ENCODE measurements around the gene DIDO1. TPM values are rescaled to one million over a fixed set of nuclear protein-coding genes. Genes with fewer than 3 reads are reported as not detected.

The DIDO1 gene
- total RNA-seq, 1 experiment from 2014 or later, result 42.9 TPM

DNA sequence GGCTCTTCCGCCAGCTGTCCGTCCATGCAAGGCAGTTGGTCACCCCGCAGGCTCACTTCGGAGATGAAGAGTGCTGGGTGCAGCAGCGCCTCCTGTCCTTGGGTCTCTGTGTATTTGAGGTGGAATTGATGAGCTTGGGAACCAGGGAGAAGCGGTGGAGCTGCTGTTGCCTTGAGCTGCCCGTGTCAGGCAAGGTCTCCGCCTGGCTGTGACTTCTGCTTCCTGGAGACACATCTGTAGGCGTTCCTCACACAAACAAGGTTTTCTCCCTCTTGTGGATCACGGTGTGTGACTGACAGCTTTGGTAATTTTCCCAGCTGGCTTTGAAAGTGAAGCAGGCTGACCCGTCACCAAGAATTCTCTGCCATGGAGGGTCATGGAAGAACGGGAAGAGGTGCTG, 23.7 kb upstream of the DIDO1 start:
- Histone ChIP-seq H3K27ac (no peak overlapping the region), H3K4me3 (no peak overlapping the region), H3K36me3 (peaks cover 52% of the 10 kb centered on the region), H3K27me3 (replicated peaks) (no peaks in the 10 kb centered on the region), H3K4me1 (replicated peaks) (peaks cover 12% of the 10 kb centered on the region), H3K9me3 (replicated peaks) (peaks cover 4% of the 10 kb centered on the region; the same call in 1 of the 2 replicates)
- DNase-seq (ENCODE audit: low read depth in 1 of 2, low spot score in 2 of 2), result no peak

GRCh38 chr20:62949153-62949821, 23.0 kb upstream of the DIDO1 start:
- Histone ChIP-seq H3K9me3 (replicated peaks) (peaks cover 4% of the 10 kb centered on the region; the same call in 1 of the 2 replicates), H3K27me3 (replicated peaks) (no peaks in the 10 kb centered on the region), H3K4me3 (no peak overlapping the region), H3K4me1 (replicated peaks) (peaks cover 9% of the 10 kb centered on the region), H3K27ac (no peak overlapping the region), H3K36me3 (peaks cover 59% of the 10 kb centered on the region)
- DNase-seq (ENCODE audit: low read depth in 1 of 2, low spot score in 2 of 2), result no peak

DNA sequence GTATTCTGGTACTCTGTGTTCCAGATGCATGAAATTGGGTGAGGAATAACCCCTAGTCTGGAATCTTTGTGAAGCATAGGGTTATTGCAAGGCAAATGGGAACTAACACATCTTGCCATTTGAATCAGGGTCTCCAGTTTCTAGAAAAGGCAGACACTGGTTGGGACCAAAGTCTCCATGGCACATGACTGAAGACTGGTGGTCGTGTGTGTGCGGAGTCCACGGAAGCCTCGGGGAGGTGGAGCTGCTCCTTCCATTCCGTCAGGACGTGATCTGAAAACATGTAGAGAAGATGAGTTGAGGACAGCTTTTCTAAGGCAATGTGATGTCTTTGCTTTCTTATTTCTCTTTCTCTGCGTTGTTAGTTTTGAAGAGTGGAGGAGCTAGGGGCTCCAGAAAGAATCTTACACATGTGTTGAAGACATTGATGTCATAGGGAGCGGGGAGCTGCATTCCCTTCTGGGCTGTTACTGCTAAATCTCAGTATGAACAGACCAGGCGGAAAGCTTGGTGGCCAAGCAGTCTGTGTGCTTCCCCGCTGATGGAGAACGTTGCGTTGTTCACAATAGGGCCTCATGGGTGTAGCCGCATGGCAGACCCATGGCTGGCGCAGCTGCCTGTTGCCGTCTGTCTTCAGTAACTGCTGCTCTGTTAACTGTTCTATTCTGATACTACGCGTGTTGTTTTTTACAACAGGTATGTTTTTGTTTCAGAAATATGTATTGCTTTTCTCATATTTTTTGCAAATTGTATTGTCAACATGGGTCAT, 21.4 kb upstream of the DIDO1 start:
- H3K4me1 ChIP-seq (replicated peaks), result no peaks in the 10 kb centered on the region
- peaks cover 74% of the 10 kb centered on the region for H3K36me3 ChIP-seq
- DNase-seq (ENCODE audit: low read depth in 1 of 2, low spot score in 2 of 2), result no peak
- H3K9me3 ChIP-seq (replicated peaks), result peaks cover 4% of the 10 kb centered on the region; the same call in 1 of the 2 replicates
- H3K27ac ChIP-seq, result no peak overlapping the region
- no peak overlapping the region for H3K4me3 ChIP-seq
- H3K27me3 ChIP-seq (replicated peaks), result no peaks in the 10 kb centered on the region

DNA sequence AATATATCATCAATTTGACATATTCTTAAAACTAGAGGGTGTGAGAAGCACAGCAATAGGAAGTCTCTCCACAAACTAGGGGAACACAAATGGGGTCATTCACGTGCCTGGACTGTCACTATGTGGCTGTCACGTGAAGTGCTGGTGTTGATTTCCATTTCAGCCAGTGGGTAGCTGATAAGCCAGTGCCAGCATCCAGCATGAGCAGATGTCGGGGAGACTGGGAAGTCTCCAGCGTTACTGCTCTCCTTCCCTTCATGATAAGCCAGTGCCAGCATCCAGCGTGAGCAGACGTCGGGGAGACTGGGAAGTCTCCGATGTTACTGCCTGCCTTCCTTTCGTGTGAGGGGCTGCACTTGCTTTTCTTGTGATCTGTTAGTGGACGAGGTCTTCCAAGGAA, 20.6 kb upstream of the DIDO1 start:
- no peak overlapping the region for H3K4me3 ChIP-seq
- no peaks in the 10 kb centered on the region for H3K4me1 ChIP-seq (replicated peaks)
- H3K27me3 ChIP-seq (replicated peaks), result no peaks in the 10 kb centered on the region
- peaks cover 4% of the 10 kb centered on the region; the same call in 1 of the 2 replicates for H3K9me3 ChIP-seq (replicated peaks)
- no peak for DNase-seq (ENCODE audit: low read depth in 1 of 2, low spot score in 2 of 2)
- H3K36me3 ChIP-seq, result peaks cover 81% of the 10 kb centered on the region
- no peak overlapping the region for H3K27ac ChIP-seq

- peaks cover 92% of the 10 kb centered on the region for H3K36me3 ChIP-seq
Observed at GRCh38 chr20:62945771-62946339, 19.6 kb upstream of the DIDO1 start.

GRCh38 chr20:62944746-62945145, 18.4 kb upstream of the DIDO1 start:
- Histone ChIP-seq H3K4me3 (no peak overlapping the region), H3K27me3 (replicated peaks) (no peaks in the 10 kb centered on the region), H3K27ac (no peak overlapping the region), H3K9me3 (replicated peaks) (peaks cover 4% of the 10 kb centered on the region; the same call in 1 of the 2 replicates), H3K36me3 (peaks cover 86% of the 10 kb centered on the region), H3K4me1 (replicated peaks) (no peaks in the 10 kb centered on the region)
- DNase-seq (ENCODE audit: low read depth in 1 of 2, low spot score in 2 of 2), result no peak

More at GRCh38 chr20:62945771-62946339, 19.6 kb upstream of the DIDO1 start:
- Histone ChIP-seq H3K4me1 (replicated peaks) (no peaks in the 10 kb centered on the region), H3K27me3 (replicated peaks) (no peaks in the 10 kb centered on the region), H3K9me3 (replicated peaks) (peaks cover 4% of the 10 kb centered on the region; the same call in 1 of the 2 replicates), H3K4me3 (no peak overlapping the region), H3K27ac (no peak overlapping the region)
- no peak for DNase-seq (ENCODE audit: low read depth in 1 of 2, low spot score in 2 of 2)

- Histone ChIP-seq H3K4me3 (no peak overlapping the region), H3K4me1 (replicated peaks) (no peaks in the 10 kb centered on the region), H3K9me3 (replicated peaks) (peaks cover 3% of the 10 kb centered on the region; the same call in 1 of the 2 replicates), H3K27me3 (replicated peaks) (no peaks in the 10 kb centered on the region), H3K27ac (no peak overlapping the region), H3K36me3 (peaks cover 82% of the 10 kb centered on the region)
- DNase-seq (ENCODE audit: low read depth in 1 of 2, low spot score in 2 of 2), result no peak
Observed at GRCh38 chr20:62944184-62944583, 17.9 kb upstream of the DIDO1 start.

DNA sequence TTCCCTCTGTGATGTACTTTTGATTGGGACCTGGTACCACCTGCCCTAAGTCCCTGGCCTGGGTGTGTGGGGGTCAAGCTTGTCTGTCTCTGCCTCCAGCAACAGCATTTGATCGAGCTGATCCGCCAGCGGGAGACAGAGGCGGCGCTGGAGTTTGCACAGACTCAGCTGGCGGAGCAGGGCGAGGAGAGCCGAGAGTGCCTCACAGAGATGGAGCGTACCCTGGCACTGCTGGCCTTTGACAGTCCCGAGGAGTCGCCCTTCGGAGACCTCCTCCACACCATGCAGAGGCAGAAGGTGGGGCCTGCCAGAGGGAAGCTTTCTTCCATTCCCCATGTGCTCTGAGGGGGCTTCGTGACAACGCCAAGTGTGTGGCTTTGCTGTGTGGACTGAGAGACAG, 17.1 kb upstream of the DIDO1 start:
- Histone ChIP-seq H3K4me1 (replicated peaks) (0 out of 2 replicates have a peak, but pooled peaks cover 4% of the 10 kb centered on the region), H3K9me3 (replicated peaks) (no peaks in the 10 kb centered on the region), H3K27me3 (replicated peaks) (no peaks in the 10 kb centered on the region), H3K36me3 (peaks cover 75% of the 10 kb centered on the region), H3K27ac (no peak overlapping the region), H3K4me3 (no peak overlapping the region)
- peak in 1 of 2 experiments; percentile 41 for DNase-seq (ENCODE audit: low read depth in 1 of 2, low spot score in 2 of 2)

DNA sequence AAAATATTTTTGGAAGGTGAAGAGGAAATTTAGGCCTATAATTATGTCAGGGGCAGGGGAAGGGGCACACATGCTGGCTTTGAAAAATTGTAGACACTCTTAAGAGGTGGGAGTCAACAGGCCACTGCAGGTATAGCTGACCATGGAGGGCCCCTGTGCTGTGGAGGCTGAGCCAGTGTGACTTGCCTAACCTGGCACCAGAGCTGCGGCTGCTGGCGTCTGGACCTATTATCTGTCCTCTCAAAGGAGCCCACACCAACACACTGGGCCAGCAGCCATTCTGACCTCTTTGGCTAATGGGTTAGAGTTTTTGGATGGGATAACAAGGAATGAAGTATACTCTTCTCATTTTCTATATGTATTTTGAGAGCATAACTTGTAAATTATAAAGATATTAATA, 16.2 kb upstream of the DIDO1 start:
- H3K27ac ChIP-seq, result no peak overlapping the region
- no peaks in the 10 kb centered on the region for H3K9me3 ChIP-seq (replicated peaks)
- 0 out of 2 replicates have a peak, but pooled peaks cover 4% of the 10 kb centered on the region for H3K4me1 ChIP-seq (replicated peaks)
- H3K36me3 ChIP-seq, result peaks cover 68% of the 10 kb centered on the region
- H3K27me3 ChIP-seq (replicated peaks), result no peaks in the 10 kb centered on the region
- DNase-seq (ENCODE audit: low read depth in 1 of 2, low spot score in 2 of 2), result no peak
- no peak overlapping the region for H3K4me3 ChIP-seq

DNA sequence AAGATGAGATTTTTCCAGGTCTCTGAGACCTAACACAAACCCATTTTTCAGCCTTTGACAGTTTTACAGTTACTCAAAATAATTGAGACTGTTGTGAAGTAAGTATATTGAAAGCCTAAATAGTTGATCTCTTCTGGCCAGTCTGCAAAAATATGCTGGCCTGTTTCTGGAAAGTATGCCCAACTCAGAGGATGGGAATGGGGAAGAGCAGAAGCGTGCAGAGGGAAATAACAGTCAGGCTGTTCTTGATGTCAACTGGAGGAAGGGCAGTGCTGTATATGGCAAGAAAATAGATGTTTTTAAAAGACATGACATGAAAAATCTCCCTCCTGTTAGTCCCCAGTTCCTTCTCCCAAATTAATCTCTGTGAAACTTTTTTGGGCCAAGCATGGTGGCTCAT, 15.5 kb upstream of the DIDO1 start:
- H3K27ac ChIP-seq, result no peak overlapping the region
- no peaks in the 10 kb centered on the region for H3K9me3 ChIP-seq (replicated peaks)
- H3K36me3 ChIP-seq, result peaks cover 65% of the 10 kb centered on the region
- DNase-seq (ENCODE audit: low read depth in 1 of 2, low spot score in 2 of 2), result no peak
- H3K27me3 ChIP-seq (replicated peaks), result no peaks in the 10 kb centered on the region
- H3K4me1 ChIP-seq (replicated peaks), result 0 out of 2 replicates have a peak, but pooled peaks cover 4% of the 10 kb centered on the region
- no peak overlapping the region for H3K4me3 ChIP-seq

GRCh38 chr20:62940875-62941274, 14.6 kb upstream of the DIDO1 start:
- Histone ChIP-seq H3K36me3 (peaks cover 60% of the 10 kb centered on the region), H3K9me3 (replicated peaks) (no peaks in the 10 kb centered on the region), H3K27me3 (replicated peaks) (no peaks in the 10 kb centered on the region), H3K4me3 (no peak overlapping the region), H3K4me1 (replicated peaks) (peaks cover 12% of the 10 kb centered on the region; the same call in 1 of the 2 replicates), H3K27ac (no peak overlapping the region)
- no peak for DNase-seq (ENCODE audit: low read depth in 1 of 2, low spot score in 2 of 2)

- peaks cover 14% of the 10 kb centered on the region; the same call in 1 of the 2 replicates for H3K4me1 ChIP-seq (replicated peaks)
- DNase-seq (ENCODE audit: low read depth in 1 of 2, low spot score in 2 of 2), result peak in 1 of 2 experiments; percentile 60
- H3K27ac ChIP-seq, result peak within 1 kb of the TSS; percentile 83
- peaks cover 60% of the 10 kb centered on the region for H3K36me3 ChIP-seq
- no peaks in the 10 kb centered on the region for H3K9me3 ChIP-seq (replicated peaks)
- H3K27me3 ChIP-seq (replicated peaks), result no peaks in the 10 kb centered on the region
- H3K4me3 ChIP-seq, result peak within 1 kb of the TSS; percentile 83
Observed at GRCh38 chr20:62938105-62938888, 12.0 kb upstream of the DIDO1 start, which contains the start of gene GID8. TSS of gene GID8 (plus strand) at chr20:62938147. CDS start at chr20:62941503, 3,356 bp downstream.
